Caco-2 (cell line): ENCODE measurements around the gene NADK2. TPM values are rescaled to one million over a fixed set of nuclear protein-coding genes. Genes with fewer than 3 reads are reported as not detected.

ENCODE experiments used
- BruUV-seq: library from RNA; stranded (reverse); fragments of 400-500 nt; replicated peaks from 2 replicates; lab custom pipeline; 2021; lab: Mats Ljungman, UMichigan
- CTCF ChIA-PET: fragments of 300-600 bp; sonication (Branson Sonifier 250); formaldehyde crosslinking; loops from one replicate; lab custom pipeline; 2022; ENCODE audit warnings: antibody characterized with exemption; lab: Charles Lee
- POLR2A ChIA-PET: fragments of 300-600 bp; sonication (Branson Sonifier 250); formaldehyde crosslinking; loops from one replicate; lab custom pipeline; 2022; ENCODE audit warnings: antibody characterized with exemption; lab: Charles Lee
- DNase-seq, 2 experiments: peaks; one replicate each; pipeline versions ENCODE4 v3.0.0 to v3.0.0-alpha.2; 2020 to 2022
- H3K27me3 ChIP-seq: replicated peaks from 2 replicates; pipeline ENCODE4 v1.6.0; 2011; ENCODE audit warnings: low read length; ENCODE audit not compliant: control insufficient read depth, insufficient read depth
- H3K36me3 ChIP-seq: 2 replicates; pipeline ENCODE4 v1.5.1; 2011; ENCODE audit warnings: low read length; ENCODE audit not compliant: control insufficient read depth, insufficient read depth
- H3K4me1 ChIP-seq: fragments of 250-450 bp; sonication (Bioruptor Pico); 2 replicates; pipeline ENCODE4 v1.5.1; 2020; ENCODE audit warnings: mild to moderate bottlenecking
- H3K4me3 ChIP-seq: 2 replicates; pipeline ENCODE4 v1.5.1; 2011; ENCODE audit warnings: low read depth, mild to moderate bottlenecking, control low read depth, low read length
- H3K9me3 ChIP-seq: fragments of 250-450 bp; sonication (Bioruptor Pico); 2 replicates; pipeline ENCODE4 v1.5.1; 2020; ENCODE audit warnings: mild to moderate bottlenecking, moderate library complexity
- H3K27ac Mint-ChIP-seq: one replicate; pipeline ENCODE4 v1.8.0; 2022; ENCODE audit warnings: mixed read lengths; ENCODE audit not compliant: unreplicated experiment
- H3K27me3 Mint-ChIP-seq: one replicate; pipeline ENCODE4 v1.8.0; 2022; ENCODE audit warnings: mixed read lengths; ENCODE audit not compliant: insufficient read depth, unreplicated experiment
- H3K36me3 Mint-ChIP-seq: one replicate; pipeline ENCODE4 v1.8.0; 2022; ENCODE audit warnings: mild to moderate bottlenecking, mixed read lengths; ENCODE audit not compliant: insufficient read depth, unreplicated experiment
- H3K4me1 Mint-ChIP-seq: one replicate; pipeline ENCODE4 v1.8.0; 2022; ENCODE audit warnings: low read depth, mixed read lengths; ENCODE audit not compliant: unreplicated experiment
- H3K4me3 Mint-ChIP-seq: one replicate; pipeline ENCODE4 v1.8.0; 2022; ENCODE audit warnings: mild to moderate bottlenecking, moderate library complexity, mixed read lengths; ENCODE audit not compliant: unreplicated experiment
- H3K9me3 Mint-ChIP-seq: one replicate; pipeline ENCODE4 v1.8.0; 2022; ENCODE audit warnings: mixed read lengths; ENCODE audit not compliant: unreplicated experiment
- CTCF ChIP-seq, 2 experiments: fragments of 200-600 bp in 1 of 2; IDR thresholded peaks; 1 replicate in 1 of 2; 2 replicates in 1 of 2; pipeline versions ENCODE4 v1.5.1 to v1.8.0; 2011 to 2022; ENCODE audit warnings: antibody characterized with exemption in 1 of 2, control low read depth in 1 of 2, inconsistent platforms in 1 of 2, low read depth in 1 of 2, low read length in 1 of 2, mild to moderate bottlenecking in 1 of 2, moderate library complexity in 1 of 2; ENCODE audit not compliant: insufficient read depth in 1 of 2, severe bottlenecking in 1 of 2, unreplicated experiment in 1 of 2
- intact Hi-C: fragments of 100-400 bp; cut with micrococcal nuclease; formaldehyde crosslinking; loops from one replicate; pipeline ENCODE4 v1.10.0; 2022; ENCODE audit not compliant: unreplicated experiment
- total RNA-seq: library from RNA; stranded (reverse); gene quantifications from 2 replicates; pipeline ENCODE4 v1.2.3, GENCODE V29; 2022

The NADK2 gene
- total RNA-seq, 1 experiment from 2014 or later = 79.4 TPM

GRCh38 chr5:36232533-36232932, 9.2 kb downstream of the NADK2 start:
- intact Hi-C loops = no loop called here
- Histone ChIP-seq H3K9me3 (no peaks in the 10 kb centered on the region), H3K4me3 (no peak overlapping the region), H3K27me3 (no peaks in the 10 kb centered on the region), H3K4me1 (peaks cover 46% of the 10 kb centered on the region), H3K36me3 (no peaks in the 10 kb centered on the region)
- Mint-ChIP-seq H3K9me3 (no peaks in the 10 kb centered on the region), H3K27me3 (no peaks in the 10 kb centered on the region), H3K36me3 (no peaks in the 10 kb centered on the region), H3K4me3 (no peak overlapping the region), H3K27ac (no peak overlapping the region), H3K4me1 (peaks cover 40% of the 10 kb centered on the region)
- ChIA-PET POLR2A (no interaction called here), CTCF (no interaction called here)
- no peak for DNase-seq
- BruUV-seq = no TSS peak
- TF ChIP-seq CTCF (IDR thresholded peaks at IDR 0.05; ENCODE audit: insufficient read depth in 1 of 2, low read depth in 1 of 2, low read length in 1 of 2, severe bottlenecking in 1 of 2, unreplicated experiment in 1 of 2) = no peak

- DNase-seq = no peak
- H3K36me3 Mint-ChIP-seq = peaks cover 8% of the 10 kb centered on the region
- Histone ChIP-seq H3K27me3 (no peaks in the 10 kb centered on the region), H3K4me3 (no peak overlapping the region), H3K9me3 (no peaks in the 10 kb centered on the region), H3K36me3 (no peaks in the 10 kb centered on the region), H3K4me1 (peaks cover 46% of the 10 kb centered on the region)
- TF ChIP-seq CTCF (IDR thresholded peaks at IDR 0.05; ENCODE audit: insufficient read depth in 1 of 2, low read depth in 1 of 2, low read length in 1 of 2, severe bottlenecking in 1 of 2, unreplicated experiment in 1 of 2) = no peak
- intact Hi-C loops = loop anchor here (1.0 kb wide), 1 partner anchor 12 kb away; no protein-coding TSS in a partner anchor
- POLR2A ChIA-PET = interaction anchor here (0.8 kb wide), 1 partner anchor 12 kb away, joined by 5 read pairs; the partner anchor contains the start of gene NADK2
- BruUV-seq = no TSS peak
- no peaks in the 10 kb centered on the region for H3K9me3 Mint-ChIP-seq
- CTCF ChIA-PET = interaction anchor here (0.9 to 1.1 kb wide), 3 partner anchors 8 to 151 kb away, joined by 3 to 4 read pairs (median 4); no protein-coding TSS in a partner anchor
- peaks cover 31% of the 10 kb centered on the region for H3K4me1 Mint-ChIP-seq
- peak overlapping the region; percentile 57 for H3K27ac Mint-ChIP-seq
- no peaks in the 10 kb centered on the region for H3K27me3 Mint-ChIP-seq
- H3K4me3 Mint-ChIP-seq = peak overlapping the region; percentile 29
These were observed 11.5 kb downstream of the NADK2 start for GRCh38 chr5:36230151-36230790.

- no TSS peak for BruUV-seq
- Mint-ChIP-seq H3K27me3 (no peaks in the 10 kb centered on the region), H3K36me3 (peaks cover 9% of the 10 kb centered on the region), H3K9me3 (no peaks in the 10 kb centered on the region), H3K4me1 (peaks cover 31% of the 10 kb centered on the region), H3K27ac (no peak overlapping the region), H3K4me3 (no peak overlapping the region)
- H3K4me3 ChIP-seq = no peak overlapping the region
- no peaks in the 10 kb centered on the region for H3K27me3 ChIP-seq
- TF ChIP-seq CTCF (IDR thresholded peaks at IDR 0.05; ENCODE audit: insufficient read depth in 1 of 2, low read depth in 1 of 2, low read length in 1 of 2, severe bottlenecking in 1 of 2, unreplicated experiment in 1 of 2) = no peak
- ChIA-PET POLR2A (interaction anchor here (1.0 kb wide), 1 partner anchor 13 kb away, joined by 7 read pairs; the partner anchor contains the start of gene NADK2), CTCF (interaction anchor here (0.8 kb wide), 1 partner anchor 50 kb away, joined by 3 read pairs; no protein-coding TSS in a partner anchor)
- intact Hi-C loops = no loop called here
- H3K9me3 ChIP-seq = no peaks in the 10 kb centered on the region
- peaks cover 46% of the 10 kb centered on the region for H3K4me1 ChIP-seq
- peaks cover 2% of the 10 kb centered on the region; the same call in 1 of the 2 replicates for H3K36me3 ChIP-seq
- no peak for DNase-seq
These were observed 13.2 kb downstream of the NADK2 start for GRCh38 chr5:36228505-36228904.
